DND-41 (cell line): ENCODE measurements around the gene TSR2.

Experiments used
- ATAC-seq: fragments of 200-7000 bp; cut with Tn5 transposase; 3 replicates; pipeline ENCODE4 v1.9.1; 2021; ENCODE audit warnings: low read depth; ENCODE audit not compliant: insufficient read depth
- DNase-seq: peaks from one replicate; pipeline ENCODE4 v3.0.0-alpha.2; 2020
- H2AFZ ChIP-seq: 2 replicates; pipeline ENCODE4 v1.6.0; 2012; ENCODE audit warnings: low read depth, low read length
- H3K27ac ChIP-seq: 2 replicates; pipeline ENCODE4 v1.5.1; 2012; ENCODE audit warnings: low read length, inconsistent platforms
- H3K27me3 ChIP-seq: fragments of 200-600 bp; sonication (generic); 2 replicates; pipeline ENCODE4 v1.6.0; 2012; ENCODE audit warnings: low read length, mild to moderate bottlenecking, inconsistent platforms; ENCODE audit not compliant: insufficient read depth, poor library complexity
- H3K36me3 ChIP-seq: 2 replicates; pipeline ENCODE4 v1.5.1; 2012; ENCODE audit warnings: low read length, inconsistent platforms; ENCODE audit not compliant: insufficient read depth
- H3K4me1 ChIP-seq: 2 replicates; pipeline ENCODE4 v1.5.1; 2012; ENCODE audit warnings: mild to moderate bottlenecking, low read length; ENCODE audit not compliant: insufficient read depth
- H3K4me2 ChIP-seq: 2 replicates; pipeline ENCODE4 v1.6.0; 2012; ENCODE audit warnings: mild to moderate bottlenecking, moderate library complexity, low read length, inconsistent platforms; ENCODE audit not compliant: insufficient read depth
- H3K4me3 ChIP-seq, 2 experiments: fragments of 200-600 bp in 1 of 2; shearing (Covaris generic) in 1 of 2; 2 replicates each; pipeline ENCODE4 v1.5.1; 2012 to 2016; ENCODE audit warnings: inconsistent platforms in 2 of 2, low read length in 2 of 2, mild to moderate bottlenecking in 2 of 2, low read depth in 1 of 2, moderate library complexity in 1 of 2
- H3K79me2 ChIP-seq: 2 replicates; pipeline ENCODE4 v1.6.0; 2012; ENCODE audit warnings: low read length, inconsistent platforms; ENCODE audit not compliant: insufficient read depth
- H3K9ac ChIP-seq: 2 replicates; pipeline ENCODE4 v1.6.0; 2012; ENCODE audit warnings: low read depth, mild to moderate bottlenecking, inconsistent platforms, low read length, moderate library complexity
- H3K9me3 ChIP-seq: 2 replicates; pipeline ENCODE4 v1.5.1; 2012; ENCODE audit warnings: low read length, moderate library complexity, mild to moderate bottlenecking, inconsistent platforms; ENCODE audit not compliant: insufficient read depth, severe bottlenecking
- H4K20me1 ChIP-seq: 2 replicates; pipeline ENCODE4 v1.6.0; 2012; ENCODE audit warnings: low read length; ENCODE audit not compliant: insufficient read depth
- CTCF ChIP-seq: IDR thresholded peaks from 2 replicates; pipeline ENCODE4 v1.5.1; 2012; ENCODE audit warnings: borderline replicate concordance, low read length, moderate library complexity, mild to moderate bottlenecking; ENCODE audit not compliant: poor library complexity, severe bottlenecking; ENCODE audit errors: extremely low read depth
- EZH2 ChIP-seq: IDR thresholded peaks from 3 replicates; pipeline ENCODE4 v1.6.1; 2012; ENCODE audit warnings: borderline replicate concordance, low read depth, mild to moderate bottlenecking, moderate library complexity, low read length, inconsistent platforms; ENCODE audit not compliant: severe bottlenecking

Gene TSR2

GRCh38 chrX:54411732-54412131 lies 28.5 kb upstream of the TSR2 start:
- Histone ChIP-seq H3K4me2 (no peak overlapping the region), H3K9ac (no peak overlapping the region), H3K79me2 (no peaks in the 10 kb centered on the region), H4K20me1 (peaks cover 4% of the 10 kb centered on the region), H3K36me3 (no peaks in the 10 kb centered on the region), H3K27ac (no peak overlapping the region), H3K27me3 (no peaks in the 10 kb centered on the region), H2AFZ (no peak overlapping the region), H3K4me1 (peaks cover 6% of the 10 kb centered on the region; the same call in 1 of the 2 replicates), H3K9me3 (no peaks in the 10 kb centered on the region), H3K4me3 (no peak overlapping the region)
- ATAC-seq: no peak
- no peak for TF ChIP-seq EZH2
- TF ChIP-seq CTCF: no peak
- DNase-seq: no peak

GRCh38 chrX:54413753-54414152 lies 26.5 kb upstream of the TSR2 start:
- H3K79me2 ChIP-seq: no peaks in the 10 kb centered on the region
- no peak overlapping the region for H2AFZ ChIP-seq
- DNase-seq (peak; percentile 65), ATAC-seq (peak; percentile 84)
- no peaks in the 10 kb centered on the region for H3K4me1 ChIP-seq
- H3K36me3 ChIP-seq: no peaks in the 10 kb centered on the region
- H3K4me2 ChIP-seq: no peak overlapping the region
- TF ChIP-seq CTCF: no peak
- no peak for TF ChIP-seq EZH2
- peaks cover 4% of the 10 kb centered on the region; the same call in 1 of the 2 replicates for H4K20me1 ChIP-seq
- no peaks in the 10 kb centered on the region for H3K27me3 ChIP-seq
- H3K9me3 ChIP-seq: no peaks in the 10 kb centered on the region
- no peak overlapping the region for H3K4me3 ChIP-seq
- H3K27ac ChIP-seq: no peak overlapping the region
- H3K9ac ChIP-seq: no peak overlapping the region

- ATAC-seq (no peak), DNase-seq (no peak)
- H3K4me2 ChIP-seq: no peak overlapping the region
- no peaks in the 10 kb centered on the region for H3K36me3 ChIP-seq
- no peak overlapping the region for H3K27ac ChIP-seq
- TF ChIP-seq CTCF (no peak), EZH2 (no peak)
- H3K4me3 ChIP-seq: no peak overlapping the region
- no peak overlapping the region for H3K9ac ChIP-seq
- H3K9me3 ChIP-seq: no peaks in the 10 kb centered on the region
- H4K20me1 ChIP-seq: peaks cover 4% of the 10 kb centered on the region; the same call in 1 of the 2 replicates
- no peaks in the 10 kb centered on the region for H3K4me1 ChIP-seq
- no peaks in the 10 kb centered on the region for H3K27me3 ChIP-seq
- no peaks in the 10 kb centered on the region for H3K79me2 ChIP-seq
- H2AFZ ChIP-seq: no peak overlapping the region
Observed at GRCh38 chrX:54415534-54416350, 24.5 kb upstream of the TSR2 start.
